K562 (cell line): ENCODE data around the gene DOCK1. TPM values are rescaled to one million over a fixed set of nuclear protein-coding genes. Genes with fewer than 3 reads are reported as not detected.

ENCODE experiments used
- ATAC-seq: fragments of 200-7000 bp; cut with Tn5 transposase; 3 replicates; pipeline ENCODE4 v1.9.1; 2020; ENCODE audit warnings: moderate library complexity
- BruUV-seq: library from RNA; stranded (reverse); fragments of 400-500 nt; replicated peaks from 2 replicates; lab custom pipeline; 2021; lab: Mats Ljungman, UMichigan
- CTCF ChIA-PET: fragments of 300-600 bp; formaldehyde crosslinking; extraction: SDS; loops from one replicate; lab custom pipeline; 2021; ENCODE audit warnings: low intra/inter-chr PET ratio; lab: Yijun Ruan, JAX
- POLR2A ChIA-PET: fragments of 300-600, 350-650 bp; sonication (Branson Sonifier 250); formaldehyde crosslinking; extraction: SDS; loops from one replicate; lab custom pipeline; 2021; ENCODE audit warnings: antibody characterized with exemption, inconsistent platforms; lab: Yijun Ruan, JAX
- DNase-seq, 4 experiments: peaks; one replicate each; pipeline versions ENCODE4 v3.0.0 to v3.0.0-alpha.2; 2011 to 2018; ENCODE audit warnings: low spot score in 3 of 4, mixed read lengths in 3 of 4; ENCODE audit errors: extremely low read depth in 1 of 4
- FAIRE-seq: peaks from 2 replicates; lab custom pipeline; 2011; peaks lifted over from hg19 to GRCh38; lab: Jason Lieb, UNC
- H2AFZ ChIP-seq: 2 replicates; pipeline ENCODE4 v1.6.0; 2011; ENCODE audit warnings: low read depth, low read length, control low read depth, inconsistent platforms
- H3K27ac ChIP-seq: fragments of 200-600 bp; 3 replicates; pipeline ENCODE4 v1.8.0; 2011; ENCODE audit warnings: low read depth, mild to moderate bottlenecking, control low read depth, inconsistent platforms, low read length, moderate library complexity, mixed read lengths; ENCODE audit errors: extremely low read depth
- H3K27me3 ChIP-seq, 2 experiments: fragments of 300-600 bp in 1 of 2; 2 replicates in 1 of 2; 3 replicates in 1 of 2; pipeline versions ENCODE4 v1.6.0 to v1.8.0; 2011; ENCODE audit warnings: inconsistent platforms in 2 of 2, low read length in 2 of 2, mild to moderate bottlenecking in 1 of 2, mixed read lengths in 1 of 2, moderate library complexity in 1 of 2; ENCODE audit not compliant: control insufficient read depth in 2 of 2, insufficient read depth in 2 of 2
- H3K36me3 ChIP-seq: fragments of 300-600 bp; 3 replicates; pipeline ENCODE4 v1.8.0; 2011; ENCODE audit warnings: mild to moderate bottlenecking, low read length, inconsistent platforms; ENCODE audit not compliant: control insufficient read depth, insufficient read depth
- H3K4me1 ChIP-seq, 2 experiments: fragments of 200-600 bp in 1 of 2; replicated peaks in 1 of 2; 2 replicates in 1 of 2; 3 replicates in 1 of 2; pipeline versions ENCODE4 v1.5.1 to v1.8.0; 2011; ENCODE audit warnings: inconsistent platforms in 2 of 2, low read length in 2 of 2, mild to moderate bottlenecking in 1 of 2, mixed read lengths in 1 of 2, moderate library complexity in 1 of 2; ENCODE audit not compliant: control insufficient read depth in 2 of 2, insufficient read depth in 2 of 2
- H3K4me2 ChIP-seq: 2 replicates; pipeline ENCODE4 v1.6.1; 2011; ENCODE audit warnings: low read length, control low read depth, inconsistent platforms, mixed read lengths; ENCODE audit not compliant: insufficient read depth
- H3K4me3 ChIP-seq: fragments of 200-600 bp; sonication (generic), shearing (Covaris generic); 2 replicates; pipeline ENCODE4 v1.5.1; 2016; ENCODE audit warnings: control low read depth, inconsistent platforms
- H3K79me2 ChIP-seq: fragments of 200-600 bp; 3 replicates; pipeline ENCODE4 v1.8.0; 2011; ENCODE audit warnings: low read length, inconsistent platforms; ENCODE audit not compliant: control insufficient read depth, insufficient read depth
- H3K9ac ChIP-seq, 2 experiments: 2 replicates each; pipeline versions ENCODE4 v1.6.0 to v1.6.1; 2011; ENCODE audit warnings: low read depth in 2 of 2, low read length in 2 of 2, control low read depth in 1 of 2, inconsistent platforms in 1 of 2, mild to moderate bottlenecking in 1 of 2, mixed read lengths in 1 of 2; ENCODE audit not compliant: insufficient read depth in 1 of 2
- H3K9me1 ChIP-seq: one replicate; pipeline ENCODE4 v1.6.0; 2011; ENCODE audit warnings: inconsistent platforms, mild to moderate bottlenecking, low read length, moderate library complexity; ENCODE audit not compliant: control insufficient read depth, insufficient read depth
- H3K9me3 ChIP-seq: replicated peaks from 2 replicates; pipeline ENCODE4 v1.5.1; 2011; ENCODE audit warnings: low read depth, low read length, inconsistent platforms; ENCODE audit not compliant: control insufficient read depth, insufficient read depth
- H4K20me1 ChIP-seq: replicated peaks from 2 replicates; pipeline ENCODE4 v1.6.1; 2011; ENCODE audit warnings: low read length, inconsistent platforms, mixed read lengths; ENCODE audit not compliant: control insufficient read depth, insufficient read depth
- GTF2F1 ChIP-seq: IDR thresholded peaks from 2 replicates; pipeline ENCODE4 v1.6.1; 2011; ENCODE audit warnings: low read depth, low read length, improper control_type of control experiment
- MYC ChIP-seq, 2 experiments: fragments of 250-450 bp in 1 of 2; sonication (Bioruptor Pico) in 1 of 2; IDR thresholded peaks; 2 replicates each; pipeline versions ENCODE4 v1.5.1 to v1.6.1; 2012 to 2021; ENCODE audit warnings: low read depth in 2 of 2, borderline replicate concordance in 1 of 2, improper control_type of control experiment in 1 of 2, low read length in 1 of 2, mild to moderate bottlenecking in 1 of 2, moderate library complexity in 1 of 2
- RAD51 ChIP-seq: fragments of 450-650 bp; IDR thresholded peaks from 2 replicates; pipeline ENCODE4 v1.7.1; 2016; ENCODE audit warnings: low read depth, mild to moderate bottlenecking, borderline replicate concordance
- SMAD1 ChIP-seq: fragments of 150-350 bp; IDR thresholded peaks from 2 replicates; pipeline ENCODE4 v1.6.1; 2014; ENCODE audit warnings: low read length, low read depth; ENCODE audit not compliant: partially characterized antibody
- ZBTB11 ChIP-seq, 3 experiments: fragments of 200-800 bp in 1 of 3; fragments of 250-450 bp in 1 of 3; fragments of 450-650 bp in 1 of 3; sonication (Bioruptor Pico) in 1 of 3; sonication (Bioruptor generic) in 1 of 3; formaldehyde crosslinking in 1 of 3; IDR thresholded peaks; 2 replicates each; pipeline versions ENCODE4 v1.6.1 to v1.8.0; 2016 to 2022; ENCODE audit warnings: mild to moderate bottlenecking in 2 of 3, missing genetic modification characterization in 2 of 3, missing compliant biosample characterization in 1 of 3, moderate library complexity in 1 of 3
- ZC3H8 ChIP-seq: fragments of 450-650 bp; IDR thresholded peaks from 2 replicates; pipeline ENCODE4 v1.6.1; 2017
- ZNF639 ChIP-seq, 2 experiments: fragments of 200-800 bp in 1 of 2; sonication (Bioruptor generic) in 1 of 2; sonication (generic) in 1 of 2; formaldehyde crosslinking in 1 of 2; IDR thresholded peaks in 1 of 2; conservative IDR thresholded peaks in 1 of 2; 2 replicates each; pipeline versions ENCODE4 v1.5.0 to v1.6.1; 2016 to 2020; ENCODE audit warnings: missing compliant biosample characterization in 1 of 2, missing genetic modification characterization in 1 of 2, missing genetic modification reagents in 1 of 2
- ZSCAN29 ChIP-seq: fragments of 450-650 bp; IDR thresholded peaks from 2 replicates; pipeline ENCODE4 v1.6.1; 2017
- WGBS: fragments of 100-300 bp; shearing (Covaris generic); methylation state at CpG from one replicate; pipeline ENCODE4 v1.1.6; 2016; ENCODE audit warnings: low coverage, mixed read lengths; ENCODE audit not compliant: insufficient coverage; ENCODE audit errors: missing lambda C conversion rate; 5-methylcytosine and 5-hydroxymethylcytosine counted together
- in situ Hi-C: fragments of 300-500 bp; cut with MboI; formaldehyde crosslinking; loops from 4 replicates; pipeline ENCODE4 v1.15.0; 2018; ENCODE audit warnings: inconsistent platforms, mixed read lengths
- intact Hi-C: fragments of 100-400 bp; cut with micrococcal nuclease; formaldehyde crosslinking; loops from 2 replicates; pipeline ENCODE4 v1.14.2; 2022
- polyA plus RNA-seq, 8 experiments: library from polyadenylated mRNA; depleted of rRNA in 4 of 8; stranded (reverse) in 5 of 8; unstranded in 3 of 8; fragments of >200 nt; fragmentation: Nextera tagmentation in 2 of 8; fragmentation: Illumina TruSeq in 1 of 8; extraction: Ambion mirVana in 2 of 8; extraction: Trizol in 1 of 8; gene quantifications; 2 replicates each; pipeline versions ENCODE4 v1.2.1 to v1.2.3, GENCODE V29; 2011 to 2014; ENCODE audit warnings: inconsistent platforms in 1 of 8, missing spikeins in 1 of 8
- total RNA-seq, 7 experiments: library from RNA; depleted of rRNA in 6 of 7; stranded (reverse); fragments of >200 nt in 6 of 7; fragmentation: Illumina TruSeq in 2 of 7; extraction: Trizol in 2 of 7; gene quantifications; 2 replicates each; pipeline versions ENCODE4 v1.2.1 to v1.2.3, GENCODE V29; 2011 to 2021; ENCODE audit warnings: low replicate concordance in 1 of 7

DOCK1 gene
- total and polyA plus RNA-seq, 9 of the 15 experiments (the other 6 are each of a cell fraction or from before 2014, with no cell fraction given): 0.31 TPM; not detected in 8

GRCh38 chr10:126959431-126959830 lies 54.2 kb downstream of the DOCK1 start:
- no peaks in the 10 kb centered on the region for H3K27me3 ChIP-seq
- intact Hi-C loops (no loop called here), in situ Hi-C loops (no loop called here)
- H3K4me1 ChIP-seq: no peaks in the 10 kb centered on the region
- no peaks in the 10 kb centered on the region for H3K9me3 ChIP-seq
- no peak for ATAC-seq
- FAIRE-seq: no peak
- POLR2A ChIA-PET: no interaction called here
- no peak overlapping the region for H2AFZ ChIP-seq
- no TSS peak for BruUV-seq
- TF ChIP-seq SMAD1 (no peak), ZBTB11 (CRISPR knock-in tag; IDR thresholded peaks at IDR 0.05) (no peak), ZSCAN29 (no peak), MYC (IDR thresholded peaks at IDR 0.05; ENCODE audit: low read depth, low read length) (no peak), MYC (CRISPR knock-in tag; IDR thresholded peaks at IDR 0.05; ENCODE audit: borderline replicate concordance, low read depth) (no peak), ZNF639 (CRISPR knock-in tag; conservative IDR thresholded peaks at IDR 0.05 in 1 of 2, IDR thresholded peaks at IDR 0.05 in 1 of 2) (no peak), RAD51 (no peak), GTF2F1 (no peak), ZC3H8 (no peak)
- TF ChIP-seq, all 486 proteins: peak for 0
- DNase-seq: no peak
- Histone ChIP-seq H3K27ac (no peak overlapping the region), H3K36me3 (no peaks in the 10 kb centered on the region), H3K9me1 (no peaks in the 10 kb centered on the region), H3K4me3 (no peak overlapping the region), H3K9ac (no peak overlapping the region), H3K79me2 (no peaks in the 10 kb centered on the region), H4K20me1 (no peaks in the 10 kb centered on the region), H3K4me2 (no peak overlapping the region)
- 0% methylated on average over 4 of the region's 4 CpGs for WGBS
- CTCF ChIA-PET: no interaction called here
